CD4-positive, alpha-beta T cell treated with Interferon gamma for 1 hour (primary cell): ENCODE data around the gene ITPA.

Experiments
- DNase-seq: peaks from one replicate; pipeline ENCODE4 v3.0.0-alpha.2; 2020

ITPA gene

GRCh38 chr20:3247638-3248037 lies 38.3 kb downstream of the ITPA start:
- DNase-seq: no peak

- no peak for DNase-seq
These were observed 39.1 kb downstream of the ITPA start for GRCh38 chr20:3248167-3248992.

- DNase-seq: no peak
These were observed 39.7 kb downstream of the ITPA start for GRCh38 chr20:3248993-3249347.

- DNase-seq: no peak
These were observed 40.8 kb downstream of the ITPA start for GRCh38 chr20:3250091-3250504.

GRCh38 chr20:3251806-3252205 lies 42.5 kb downstream of the ITPA start:
- DNase-seq: no peak

GRCh38 chr20:3255728-3256127 lies 46.4 kb downstream of the ITPA start:
- no peak for DNase-seq

GRCh38 chr20:3258429-3258828 lies 49.1 kb downstream of the ITPA start:
- no peak for DNase-seq

GRCh38 chr20:3262566-3262965 lies 53.3 kb downstream of the ITPA start:
- no peak for DNase-seq

- no peak for DNase-seq
These were observed 60.8 kb downstream of the ITPA start for GRCh38 chr20:3270051-3270450.

GRCh38 chr20:3273371-3273770 lies 64.1 kb downstream of the ITPA start:
- no peak for DNase-seq
